HG02938 (cell line): ENCODE results near the gene ATF4.
"Not testable (repeated sequence)": the region's sequence is repeated elsewhere in the genome, so short reads cannot be mapped to it uniquely, and the experiment has no call there.

Source experiments
- ATAC-seq: cut with Tn5 transposase; IDR thresholded peaks from one replicate; pipeline ENCODE4 v1.9.1; 2021; ENCODE audit warnings: mild to moderate bottlenecking, moderate library complexity; ENCODE audit not compliant: unreplicated experiment

The ATF4 gene

GRCh38 chr22:39489094-39490068, 31.0 kb upstream of the ATF4 start:
- ATAC-seq: no peak

- ATAC-seq: peak; percentile 74
Measured at GRCh38 chr22:39490135-39490798, 30.1 kb upstream of the ATF4 start.

GRCh38 chr22:39490966-39491680, 29.2 kb upstream of the ATF4 start:
- no peak for ATAC-seq

GRCh38 chr22:39491696-39492095, 28.7 kb upstream of the ATF4 start:
- ATAC-seq: no peak

GRCh38 chr22:39492186-39492585, 28.2 kb upstream of the ATF4 start:
- ATAC-seq: no peak

- ATAC-seq: no peak
Measured at GRCh38 chr22:39493759-39494158, 26.6 kb upstream of the ATF4 start.

GRCh38 chr22:39494471-39495120, 25.8 kb upstream of the ATF4 start:
- ATAC-seq: no peak

- no peak for ATAC-seq
Measured at GRCh38 chr22:39496131-39496838, 24.1 kb upstream of the ATF4 start.

GRCh38 chr22:39497429-39497828, 22.9 kb upstream of the ATF4 start:
- ATAC-seq: no peak

- ATAC-seq: no peak
Measured at GRCh38 chr22:39498368-39498767, 22.0 kb upstream of the ATF4 start.

- no peak for ATAC-seq
Measured at GRCh38 chr22:39498802-39499201, 21.6 kb upstream of the ATF4 start.

- ATAC-seq: no peak
Measured at GRCh38 chr22:39500101-39500500, 20.3 kb upstream of the ATF4 start.

- no peak for ATAC-seq
Measured at GRCh38 chr22:39501644-39502108, 18.7 kb upstream of the ATF4 start.

- peak; percentile 90 for ATAC-seq
Measured at GRCh38 chr22:39502109-39502788, 18.1 kb upstream of the ATF4 start, which contains the start of gene MIEF1. Gene MIEF1, plus strand, starts transcription at chr22:39502290. Its CDS starts 9,005 bp downstream, at chr22:39511295.

GRCh38 chr22:39502789-39503409, 17.5 kb upstream of the ATF4 start:
- no peak for ATAC-seq

GRCh38 chr22:39503630-39504029, 16.7 kb upstream of the ATF4 start:
- no peak for ATAC-seq

GRCh38 chr22:39504071-39504470, 16.3 kb upstream of the ATF4 start:
- no peak for ATAC-seq

- ATAC-seq: not testable (repeated sequence)
Measured at GRCh38 chr22:39507021-39507420, 13.3 kb upstream of the ATF4 start.

GRCh38 chr22:39508393-39508792, 12.0 kb upstream of the ATF4 start:
- ATAC-seq: no peak
